H7 (cell line): ENCODE results near the gene MTCH1. TPM values are rescaled to one million over a fixed set of nuclear protein-coding genes. Genes with fewer than 3 reads are reported as not detected.
"Not testable (repeated sequence)": the region's sequence is repeated elsewhere in the genome, so short reads cannot be mapped to it uniquely, and the experiment has no call there.

Experiments used
- DNase-seq: peaks from one replicate; pipeline ENCODE4 v3.0.0; 2012
- H3K27me3 ChIP-seq: 2 replicates; pipeline ENCODE4 v1.6.0; 2011; ENCODE audit warnings: mild to moderate bottlenecking, low read length; ENCODE audit not compliant: control insufficient read depth, insufficient read depth
- H3K36me3 ChIP-seq: replicated peaks from 2 replicates; pipeline ENCODE4 v1.5.1; 2011; ENCODE audit warnings: low read length; ENCODE audit not compliant: control insufficient read depth, insufficient read depth
- H3K4me3 ChIP-seq: 2 replicates; pipeline ENCODE4 v1.5.1; 2011; ENCODE audit warnings: low read depth, mild to moderate bottlenecking, control low read depth, low read length, moderate library complexity; ENCODE audit not compliant: insufficient read depth
- total RNA-seq: library from RNA; depleted of rRNA; stranded (reverse); fragments of >200 nt; shearing (Covaris generic); gene quantifications from 2 replicates; pipeline ENCODE4 v1.2.3, GENCODE V29; 2014

MTCH1 gene
- total RNA-seq, 1 experiment from 2014 or later: 299 TPM

GRCh38 chr6:37008484-37009465 is 22.8 kb upstream of the MTCH1 start:
- Histone ChIP-seq H3K4me3 (no peak overlapping the region), H3K36me3 (no peaks in the 10 kb centered on the region), H3K27me3 (no peaks in the 10 kb centered on the region)
- peak; percentile 24 for DNase-seq

GRCh38 chr6:37007340-37008043 is 21.5 kb upstream of the MTCH1 start:
- Histone ChIP-seq H3K4me3 (no peak overlapping the region), H3K27me3 (no peaks in the 10 kb centered on the region), H3K36me3 (no peaks in the 10 kb centered on the region)
- no peak for DNase-seq

GRCh38 chr6:37006793-37007339 is 20.9 kb upstream of the MTCH1 start:
- no peak for DNase-seq
- H3K27me3 ChIP-seq: no peaks in the 10 kb centered on the region
- H3K4me3 ChIP-seq: no peak overlapping the region
- H3K36me3 ChIP-seq: no peaks in the 10 kb centered on the region

- H3K27me3 ChIP-seq: no peaks in the 10 kb centered on the region
- no peak overlapping the region for H3K4me3 ChIP-seq
- DNase-seq: no peak
- no peaks in the 10 kb centered on the region for H3K36me3 ChIP-seq
Measured at GRCh38 chr6:37005827-37006567, 20.0 kb upstream of the MTCH1 start.

GRCh38 chr6:37005061-37005810 is 19.2 kb upstream of the MTCH1 start, which contains the start of gene FGD2:
Gene FGD2, plus strand, starts transcription at chr6:37005655. Its CDS starts 163 bp downstream, at chr6:37005818.
- H3K4me3 ChIP-seq: no peak within 1 kb of the TSS
- H3K36me3 ChIP-seq: no peaks in the 10 kb centered on the region
- DNase-seq: peak; percentile 67
- H3K27me3 ChIP-seq: no peaks in the 10 kb centered on the region

- no peak overlapping the region for H3K4me3 ChIP-seq
- no peaks in the 10 kb centered on the region for H3K36me3 ChIP-seq
- H3K27me3 ChIP-seq: no peaks in the 10 kb centered on the region
- DNase-seq: no peak
Measured at GRCh38 chr6:37004044-37004980, 18.3 kb upstream of the MTCH1 start.

- Histone ChIP-seq H3K27me3 (no peaks in the 10 kb centered on the region), H3K36me3 (no peaks in the 10 kb centered on the region), H3K4me3 (no peak overlapping the region)
- no peak for DNase-seq
Measured at GRCh38 chr6:36999751-37000125, 13.7 kb upstream of the MTCH1 start.

- no peak for DNase-seq
- no peaks in the 10 kb centered on the region for H3K27me3 ChIP-seq
- H3K4me3 ChIP-seq: no peak overlapping the region
- no peaks in the 10 kb centered on the region for H3K36me3 ChIP-seq
Measured at GRCh38 chr6:36999061-36999750, 13.2 kb upstream of the MTCH1 start.

GRCh38 chr6:36998723-36999038 is 12.7 kb upstream of the MTCH1 start:
- Histone ChIP-seq H3K4me3 (no peak overlapping the region), H3K36me3 (no peaks in the 10 kb centered on the region), H3K27me3 (no peaks in the 10 kb centered on the region)
- no peak for DNase-seq

GRCh38 chr6:36997811-36998722 is 12.1 kb upstream of the MTCH1 start:
- Histone ChIP-seq H3K36me3 (no peaks in the 10 kb centered on the region), H3K27me3 (no peaks in the 10 kb centered on the region), H3K4me3 (no peak overlapping the region)
- no peak for DNase-seq

- DNase-seq, H3K27me3 ChIP-seq, H3K4me3 ChIP-seq, H3K36me3 ChIP-seq: not testable (repeated sequence)
Measured at GRCh38 chr6:36990401-36990800, 4.4 kb upstream of the MTCH1 start.

GRCh38 chr6:36989264-36989663 is 3.3 kb upstream of the MTCH1 start:
- Histone ChIP-seq H3K36me3 (no peaks in the 10 kb centered on the region), H3K27me3 (no peaks in the 10 kb centered on the region), H3K4me3 (no peak overlapping the region)
- no peak for DNase-seq
